Testis (tissue), 3 donors: ENCODE results near the gene MYO5B. TPM values are rescaled to one million over a fixed set of nuclear protein-coding genes. Genes with fewer than 3 reads are reported as not detected.

ENCODE experiments used
- DNase-seq: peaks from one replicate; pipeline ENCODE4 v3.0.0-alpha.2; 2019
- H3K27ac ChIP-seq, 2 donors: fragments of 200-600 bp; sonication (generic); one replicate each; pipeline ENCODE4 v1.5.1; 2019
- H3K27me3 ChIP-seq: fragments of 200-600 bp; sonication (generic); one replicate; pipeline ENCODE4 v1.5.1; 2019
- H3K36me3 ChIP-seq: fragments of 200-600 bp; sonication (generic); one replicate; pipeline ENCODE4 v1.5.1; 2017; ENCODE audit warnings: low read depth; ENCODE audit errors: missing control alignments
- H3K4me1 ChIP-seq: fragments of 200-600 bp; sonication (generic); one replicate; pipeline ENCODE4 v1.5.1; 2019
- H3K4me3 ChIP-seq, 2 donors: fragments of 200-600 bp; sonication (generic); one replicate each; pipeline ENCODE4 v1.5.1; 2017 to 2019
- H3K9me3 ChIP-seq: fragments of 200-600 bp; sonication (generic); one replicate; pipeline ENCODE4 v1.5.1; 2017
- CTCF ChIP-seq, 3 experiments: fragments of 450-650 bp in 2 of 3; fragments of 200-600 bp in 1 of 3; sonication (generic) in 1 of 3; IDR thresholded peaks; one replicate each; pipeline ENCODE4 v1.5.1; 2016 to 2019; ENCODE audit warnings: antibody characterized with exemption in 3 of 3, mild to moderate bottlenecking in 2 of 3, moderate library complexity in 1 of 3
- POLR2A ChIP-seq: fragments of 450-650 bp; IDR thresholded peaks from one replicate; pipeline ENCODE4 v1.6.1; 2017; ENCODE audit warnings: antibody characterized with exemption, mild to moderate bottlenecking, moderate library complexity
- WGBS, 2 donors: methylation state at CpG; one replicate each; pipeline ENCODE4 v1.1.5; 2018; 5-methylcytosine and 5-hydroxymethylcytosine counted together
- intact Hi-C: fragments of 100-400 bp; cut with DNase I; formaldehyde crosslinking; loops from one replicate; pipeline ENCODE4 v1.15.1; 2023; ENCODE audit warnings: low total_unique reads
- polyA plus RNA-seq: library from polyadenylated mRNA; stranded (reverse); fragments of 350-450 nt; fragmentation: Illumina TruSeq; extraction: RNeasy Lipid Tissue Mini Kit (QIAGEN cat#74804); gene quantifications from one replicate; pipeline ENCODE4 v1.2.3, GENCODE V29; 2014; ENCODE audit warnings: low read depth, low replicate concordance; ENCODE audit not compliant: insufficient read depth
- total RNA-seq, 2 donors: library from RNA; depleted of rRNA; stranded (reverse); fragments of >200 nt; gene quantifications; one replicate each; pipeline ENCODE4 v1.2.3, GENCODE V29; 2016

The MYO5B gene
- total and polyA plus RNA-seq, 3 donors from 2014 or later: 24.8 to 31.8 (median 26.1) TPM

- intact Hi-C loops: no loop called here
- WGBS, 2 donors: 70 to 71% methylated on average over 4 of the region's 4 CpGs
- Histone ChIP-seq H3K4me3 (no peak overlapping the region), H3K36me3 (no peaks in the 10 kb centered on the region), H3K9me3 (no peaks in the 10 kb centered on the region), H3K27me3 (no peaks in the 10 kb centered on the region), H3K27ac (no peak overlapping the region), H3K4me1 (peaks cover 4% of the 10 kb centered on the region)
- TF ChIP-seq CTCF (IDR thresholded peaks at IDR 0.05): no peak
- no peak for TF ChIP-seq POLR2A
- no peak for DNase-seq
Measured at GRCh38 chr18:50138181-50139064, 56.5 kb downstream of the MYO5B start.

- intact Hi-C loops: no loop called here
Measured at GRCh38 chr18:50135903-50136302, 59.0 kb downstream of the MYO5B start.

GRCh38 chr18:50133526-50133925, 61.4 kb downstream of the MYO5B start:
- WGBS, 2 donors: 90 to 91% methylated on average over 4 of the region's 4 CpGs
- DNase-seq: no peak
- no peak for TF ChIP-seq POLR2A
- no peak for TF ChIP-seq CTCF (IDR thresholded peaks at IDR 0.05)
- Histone ChIP-seq H3K9me3 (no peaks in the 10 kb centered on the region), H3K27ac (no peak overlapping the region), H3K36me3 (no peaks in the 10 kb centered on the region), H3K4me3 (no peak overlapping the region), H3K27me3 (no peaks in the 10 kb centered on the region), H3K4me1 (no peaks in the 10 kb centered on the region)
- intact Hi-C loops: no loop called here

More at GRCh38 chr18:50135903-50136302, 59.0 kb downstream of the MYO5B start:
- DNase-seq: no peak
- TF ChIP-seq CTCF (IDR thresholded peaks at IDR 0.05): no peak
- TF ChIP-seq POLR2A: no peak
- H3K9me3 ChIP-seq: no peaks in the 10 kb centered on the region
- WGBS, 2 donors: 81 to 83% methylated on average over 9 of the region's 9 CpGs
- H3K4me3 ChIP-seq: no peak overlapping the region
- peaks cover 4% of the 10 kb centered on the region for H3K4me1 ChIP-seq
- no peaks in the 10 kb centered on the region for H3K36me3 ChIP-seq
- no peaks in the 10 kb centered on the region for H3K27me3 ChIP-seq
- H3K27ac ChIP-seq: no peak overlapping the region

- intact Hi-C loops: no loop called here
- H3K36me3 ChIP-seq: no peaks in the 10 kb centered on the region
- no peaks in the 10 kb centered on the region for H3K9me3 ChIP-seq
- no peaks in the 10 kb centered on the region for H3K4me1 ChIP-seq
- H3K4me3 ChIP-seq: no peak overlapping the region
- TF ChIP-seq POLR2A (no peak), CTCF (IDR thresholded peaks at IDR 0.05) (no peak)
- H3K27me3 ChIP-seq: no peaks in the 10 kb centered on the region
- H3K27ac ChIP-seq: no peak overlapping the region
- DNase-seq: no peak
Measured at GRCh38 chr18:50131591-50131990, 63.4 kb downstream of the MYO5B start.
